ENCODE data around the gene STXBP1. TPM values are rescaled to one million over a fixed set of nuclear protein-coding genes. Genes with fewer than 3 reads are reported as not detected.

The STXBP1 gene
- total RNA-seq, 2 experiments from 2014 or later = 19.8 to 21.7 TPM

- Mint-ChIP-seq H3K27ac (no peak overlapping the region), H3K27me3 (no peaks in the 10 kb centered on the region), H3K9me3 (no peaks in the 10 kb centered on the region), H3K36me3 (no peaks in the 10 kb centered on the region), H3K4me3 (no peak overlapping the region), H3K4me1 (peaks cover 12% of the 10 kb centered on the region)
- DNase-seq (no peak), ATAC-seq (ENCODE audit: low read depth) (no peak)
- POLR2A ChIA-PET = interaction anchor here (0.6 kb wide), 1 partner anchor 17 kb away, joined by 3 read pairs; no protein-coding TSS in a partner anchor
Observed at GRCh38 chr9:127700594-127701255, 88.6 kb downstream of the STXBP1 start.

DNA sequence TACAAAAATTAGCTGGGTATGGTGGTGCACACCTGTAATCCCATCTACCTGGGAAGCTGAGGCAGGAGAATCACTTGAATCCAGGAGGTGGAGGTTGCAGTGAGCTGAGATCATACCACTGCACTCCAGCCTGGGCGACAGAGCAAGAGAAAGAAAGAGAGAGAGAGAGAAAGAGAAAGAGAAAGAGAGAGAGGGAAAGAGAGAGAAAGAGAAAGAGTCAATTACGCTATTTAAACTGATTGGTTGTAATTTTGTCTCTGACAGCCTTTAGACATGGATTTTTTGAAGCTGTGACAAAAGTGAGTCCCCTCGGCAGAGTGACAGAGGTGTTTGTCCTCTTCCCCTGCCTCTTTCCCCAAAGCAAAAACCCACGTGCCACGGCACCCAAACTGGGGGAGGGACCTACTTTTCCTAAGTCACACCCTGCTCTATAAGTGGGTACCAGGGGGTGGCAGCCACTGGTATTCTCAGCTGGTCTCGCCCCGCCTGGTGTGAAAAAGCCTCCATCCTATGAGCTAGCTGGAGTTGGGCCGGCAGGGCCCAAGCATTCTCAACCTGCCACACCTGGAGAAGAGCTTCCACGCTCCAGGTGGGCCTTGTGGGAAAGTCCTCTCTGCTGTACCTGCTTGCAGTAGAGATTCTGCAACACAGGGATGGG, 91.3 kb downstream of the STXBP1 start:
- H3K4me3 Mint-ChIP-seq = no peak overlapping the region
- no peak for ATAC-seq (ENCODE audit: low read depth)

GRCh38 chr9:127705577-127706379, 93.7 kb downstream of the STXBP1 start:
- DNase-seq (no peak), ATAC-seq (ENCODE audit: low read depth) (no peak)
- H3K4me1 Mint-ChIP-seq = peaks cover 10% of the 10 kb centered on the region
- H3K4me3 Mint-ChIP-seq = no peak overlapping the region
- H3K36me3 Mint-ChIP-seq = no peaks in the 10 kb centered on the region
- peaks cover 3% of the 10 kb centered on the region for H3K9me3 Mint-ChIP-seq
- POLR2A ChIA-PET = interaction anchor here (0.5 to 1.6 kb wide), 2 partner anchors 29 to 217 kb away, joined by 3 to 5 read pairs; partner anchors contain the start of gene TOR2A
- H3K27me3 Mint-ChIP-seq = peaks cover 2% of the 10 kb centered on the region
- no peak overlapping the region for H3K27ac Mint-ChIP-seq

More for the DNA sequence above, 91.3 kb downstream of the STXBP1 start:
- no peak for DNase-seq
- POLR2A ChIA-PET = no interaction called here
- H3K9me3 Mint-ChIP-seq = no peaks in the 10 kb centered on the region
- H3K36me3 Mint-ChIP-seq = no peaks in the 10 kb centered on the region
- peaks cover 17% of the 10 kb centered on the region for H3K4me1 Mint-ChIP-seq
- no peaks in the 10 kb centered on the region for H3K27me3 Mint-ChIP-seq
- H3K27ac Mint-ChIP-seq = no peak overlapping the region

- ATAC-seq (ENCODE audit: low read depth) (no peak), DNase-seq (no peak)
- H3K27me3 Mint-ChIP-seq = peaks cover 2% of the 10 kb centered on the region
- peaks cover 18% of the 10 kb centered on the region for H3K4me1 Mint-ChIP-seq
- no peak within 1 kb of the TSS for H3K27ac Mint-ChIP-seq
- no peaks in the 10 kb centered on the region for H3K36me3 Mint-ChIP-seq
- H3K4me3 Mint-ChIP-seq = no peak within 1 kb of the TSS
- peaks cover 3% of the 10 kb centered on the region for H3K9me3 Mint-ChIP-seq
- POLR2A ChIA-PET = interaction anchor here (1.6 kb wide), 1 partner anchor 28 kb away, joined by 5 read pairs; the partner anchor contains the start of gene TOR2A
Observed at GRCh38 chr9:127706836-127707241, 94.8 kb downstream of the STXBP1 start, which contains the start of gene CFAP157. Gene CFAP157 (plus strand): TSS chr9:127706988. CDS start chr9:127707032, 44 bp downstream.

- Mint-ChIP-seq H3K4me1 (peaks cover 18% of the 10 kb centered on the region), H3K9me3 (peaks cover 3% of the 10 kb centered on the region), H3K4me3 (no peak overlapping the region), H3K27ac (no peak overlapping the region), H3K36me3 (no peaks in the 10 kb centered on the region), H3K27me3 (peaks cover 2% of the 10 kb centered on the region)
- DNase-seq = no peak
- ATAC-seq (ENCODE audit: low read depth) = peak; percentile 60
- POLR2A ChIA-PET = interaction anchor here (1.0 kb wide), 1 partner anchor 27 kb away, joined by 3 read pairs; the partner anchor contains the start of gene TOR2A
Observed at GRCh38 chr9:127707766-127708165, 95.7 kb downstream of the STXBP1 start.

- POLR2A ChIA-PET = interaction anchor here (2.0 kb wide), 1 partner anchor 26 kb away, joined by 5 read pairs; the partner anchor contains the start of gene TOR2A
- Mint-ChIP-seq H3K9me3 (peaks cover 3% of the 10 kb centered on the region), H3K27ac (no peak overlapping the region), H3K4me1 (peaks cover 16% of the 10 kb centered on the region), H3K4me3 (no peak overlapping the region), H3K27me3 (peaks cover 2% of the 10 kb centered on the region), H3K36me3 (no peaks in the 10 kb centered on the region)
- DNase-seq (no peak), ATAC-seq (ENCODE audit: low read depth) (no peak)
Observed at GRCh38 chr9:127708952-127709587, 97.0 kb downstream of the STXBP1 start.

- H3K27me3 Mint-ChIP-seq = peaks cover 2% of the 10 kb centered on the region
- no peak overlapping the region for H3K27ac Mint-ChIP-seq
- H3K4me3 Mint-ChIP-seq = no peak overlapping the region
- POLR2A ChIA-PET = interaction anchor here (0.7 to 2.0 kb wide), 3 partner anchors 24 to 196 kb away, joined by 3 to 5 read pairs (median 3); partner anchors contain the start of gene TOR2A
- peaks cover 19% of the 10 kb centered on the region for H3K4me1 Mint-ChIP-seq
- peaks cover 3% of the 10 kb centered on the region for H3K9me3 Mint-ChIP-seq
- DNase-seq = no peak
- H3K36me3 Mint-ChIP-seq = no peaks in the 10 kb centered on the region
- no peak for ATAC-seq (ENCODE audit: low read depth)
Observed at GRCh38 chr9:127710204-127710783, 98.2 kb downstream of the STXBP1 start.

DNA sequence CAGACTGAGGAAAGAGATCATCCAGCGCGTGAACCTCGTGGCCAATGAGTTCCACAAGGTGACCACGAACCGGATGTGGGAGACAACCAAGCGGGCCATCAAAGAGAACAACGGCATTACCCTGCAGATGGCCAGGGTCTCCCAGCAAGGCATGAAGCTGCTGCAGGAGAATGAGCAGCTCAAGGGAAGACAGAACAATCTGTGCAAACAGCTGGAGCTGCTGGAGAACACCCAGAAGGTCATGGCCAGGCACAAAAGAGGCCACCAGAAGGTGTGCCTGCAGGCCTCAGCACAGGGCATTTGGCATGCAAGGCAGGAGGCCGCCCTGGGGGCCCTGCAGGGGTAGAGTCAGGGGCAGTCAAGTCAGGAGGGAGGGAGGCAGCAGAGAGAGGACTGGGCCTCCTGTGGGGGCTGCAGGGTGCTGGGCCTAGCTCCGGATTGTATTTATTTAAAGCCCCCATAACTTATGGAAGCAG, 99.2 kb downstream of the STXBP1 start:
- peaks cover 2% of the 10 kb centered on the region for H3K27me3 Mint-ChIP-seq
- no peak overlapping the region for H3K27ac Mint-ChIP-seq
- peaks cover 23% of the 10 kb centered on the region for H3K4me1 Mint-ChIP-seq
- no peaks in the 10 kb centered on the region for H3K36me3 Mint-ChIP-seq
- ATAC-seq (ENCODE audit: low read depth) (no peak), DNase-seq (peak; percentile 58)
- H3K4me3 Mint-ChIP-seq = peak overlapping the region; percentile 14
- POLR2A ChIA-PET = interaction anchor here (0.5 to 1.3 kb wide), 3 partner anchors 23 to 127 kb away, joined by 3 to 6 read pairs (median 4); partner anchors contain the start of gene TOR2A
- H3K9me3 Mint-ChIP-seq = peaks cover 3% of the 10 kb centered on the region

- peaks cover 2% of the 10 kb centered on the region for H3K27me3 Mint-ChIP-seq
- POLR2A ChIA-PET = interaction anchor here (0.5 to 1.3 kb wide), 3 partner anchors 23 to 128 kb away, joined by 3 to 6 read pairs (median 4); partner anchors contain the start of gene TOR2A
- H3K9me3 Mint-ChIP-seq = peaks cover 3% of the 10 kb centered on the region
- peaks cover 23% of the 10 kb centered on the region for H3K4me1 Mint-ChIP-seq
- no peak for ATAC-seq (ENCODE audit: low read depth)
- no peak overlapping the region for H3K4me3 Mint-ChIP-seq
- no peaks in the 10 kb centered on the region for H3K36me3 Mint-ChIP-seq
- no peak for DNase-seq
- no peak overlapping the region for H3K27ac Mint-ChIP-seq
Observed at GRCh38 chr9:127711831-127712274, 99.8 kb downstream of the STXBP1 start.

- peaks cover 3% of the 10 kb centered on the region for H3K9me3 Mint-ChIP-seq
- H3K27ac Mint-ChIP-seq = no peak overlapping the region
- peaks cover 22% of the 10 kb centered on the region for H3K4me1 Mint-ChIP-seq
- peaks cover 2% of the 10 kb centered on the region for H3K27me3 Mint-ChIP-seq
- H3K4me3 Mint-ChIP-seq = no peak overlapping the region
- no peak for DNase-seq
- POLR2A ChIA-PET = interaction anchor here (1.3 kb wide), 1 partner anchor 22 kb away, joined by 6 read pairs; the partner anchor contains the start of gene TOR2A
- H3K36me3 Mint-ChIP-seq = no peaks in the 10 kb centered on the region
- ATAC-seq (ENCODE audit: low read depth) = no peak
Observed at GRCh38 chr9:127712371-127712770, 100.3 kb downstream of the STXBP1 start.

GRCh38 chr9:127712867-127713266, 100.8 kb downstream of the STXBP1 start:
- H3K4me1 Mint-ChIP-seq = peaks cover 19% of the 10 kb centered on the region
- H3K9me3 Mint-ChIP-seq = peaks cover 3% of the 10 kb centered on the region
- H3K4me3 Mint-ChIP-seq = no peak overlapping the region
- peaks cover 2% of the 10 kb centered on the region for H3K27me3 Mint-ChIP-seq
- POLR2A ChIA-PET = no interaction called here
- ATAC-seq (ENCODE audit: low read depth) (no peak), DNase-seq (no peak)
- no peaks in the 10 kb centered on the region for H3K36me3 Mint-ChIP-seq
- no peak overlapping the region for H3K27ac Mint-ChIP-seq
